Kidney epithelial cell (primary cell): Measurements from ENCODE around the gene LRRC15. TPM values are rescaled to one million over a fixed set of nuclear protein-coding genes. Genes with fewer than 3 reads are reported as not detected.

Experiments used
- DNase-seq: peaks from one replicate; pipeline ENCODE4 v3.0.0-alpha.2; 2010; ENCODE audit warnings: low read depth
- H3K27me3 ChIP-seq: 2 replicates; pipeline ENCODE4 v1.6.0; 2011; ENCODE audit warnings: low read length; ENCODE audit not compliant: control insufficient read depth, insufficient read depth
- H3K36me3 ChIP-seq: 2 replicates; pipeline ENCODE4 v1.5.1; 2011; ENCODE audit warnings: low read length; ENCODE audit not compliant: control insufficient read depth, insufficient read depth
- H3K4me3 ChIP-seq: 2 replicates; pipeline ENCODE4 v1.5.1; 2011; ENCODE audit warnings: low read depth, mild to moderate bottlenecking, control low read depth, low read length
- CTCF ChIP-seq: IDR thresholded peaks from 2 replicates; pipeline ENCODE4 v1.5.1; 2011; ENCODE audit warnings: mild to moderate bottlenecking, moderate library complexity, low read length, control low read depth, inconsistent platforms; ENCODE audit not compliant: insufficient read depth, poor library complexity, severe bottlenecking
- total RNA-seq: library from RNA; depleted of rRNA; stranded (reverse); fragments of >200 nt; gene quantifications from 2 replicates; pipeline ENCODE4 v1.2.3, GENCODE V29; 2015

The LRRC15 gene
- total RNA-seq, 1 donor from 2014 or later, result not detected

- no peak for TF ChIP-seq CTCF
- no peak for DNase-seq
- peaks cover 2% of the 10 kb centered on the region for H3K27me3 ChIP-seq
These were observed 60.7 kb downstream of the LRRC15 start for GRCh38 chr3:194308601-194309449.

GRCh38 chr3:194307849-194308248 is 61.7 kb downstream of the LRRC15 start:
- Histone ChIP-seq H3K36me3 (no peaks in the 10 kb centered on the region), H3K27me3 (peaks cover 2% of the 10 kb centered on the region), H3K4me3 (no peak overlapping the region)
- no peak for DNase-seq
- no peak for TF ChIP-seq CTCF

More at GRCh38 chr3:194308601-194309449, 60.7 kb downstream of the LRRC15 start:
- Histone ChIP-seq H3K36me3 (no peaks in the 10 kb centered on the region), H3K4me3 (no peak overlapping the region)

GRCh38 chr3:194306771-194307640 is 62.5 kb downstream of the LRRC15 start:
- Histone ChIP-seq H3K27me3 (peaks cover 2% of the 10 kb centered on the region), H3K36me3 (no peaks in the 10 kb centered on the region), H3K4me3 (no peak overlapping the region)
- TF ChIP-seq CTCF, result no peak
- no peak for DNase-seq

- no peak for DNase-seq
- Histone ChIP-seq H3K36me3 (no peaks in the 10 kb centered on the region), H3K27me3 (peaks cover 2% of the 10 kb centered on the region), H3K4me3 (no peak overlapping the region)
- no peak for TF ChIP-seq CTCF
These were observed 63.3 kb downstream of the LRRC15 start for GRCh38 chr3:194306109-194306686.

GRCh38 chr3:194305356-194306108 is 64.0 kb downstream of the LRRC15 start:
- TF ChIP-seq CTCF, result no peak
- no peaks in the 10 kb centered on the region for H3K36me3 ChIP-seq
- H3K27me3 ChIP-seq, result peaks cover 2% of the 10 kb centered on the region
- H3K4me3 ChIP-seq, result no peak overlapping the region
- DNase-seq, result no peak

Other genes starting within 250 kb of the LRRC15 start
- 45.2 and 50.7 TPM in 2 replicates for gene HES1, start 233.6 kb downstream of the LRRC15 start, total RNA-seq
- not detected in 2 replicates for gene CPN2, start 18.4 kb downstream of the LRRC15 start, total RNA-seq
- 0.07 and 0.42 TPM in 2 replicates for gene GP5, start 29.5 kb upstream of the LRRC15 start, total RNA-seq
- gene ATP13A3, start 117.3 kb upstream of the LRRC15 start, total RNA-seq, result 273 and 324 TPM in 2 replicates